DND-41 (cell line): Measurements from ENCODE around the gene HIVEP1.

Experiments used
- EZH2 ChIP-seq: IDR thresholded peaks from 3 replicates; pipeline ENCODE4 v1.6.1; 2012; ENCODE audit warnings: borderline replicate concordance, low read depth, mild to moderate bottlenecking, moderate library complexity, low read length, inconsistent platforms; ENCODE audit not compliant: severe bottlenecking
- TF ChIP-seq, protein P1 (sequence below): IDR thresholded peaks from 2 replicates; pipeline ENCODE4 v1.5.1; 2012; ENCODE audit warnings: borderline replicate concordance, low read length, moderate library complexity, mild to moderate bottlenecking; ENCODE audit not compliant: poor library complexity, severe bottlenecking; ENCODE audit errors: extremely low read depth

DNA sequence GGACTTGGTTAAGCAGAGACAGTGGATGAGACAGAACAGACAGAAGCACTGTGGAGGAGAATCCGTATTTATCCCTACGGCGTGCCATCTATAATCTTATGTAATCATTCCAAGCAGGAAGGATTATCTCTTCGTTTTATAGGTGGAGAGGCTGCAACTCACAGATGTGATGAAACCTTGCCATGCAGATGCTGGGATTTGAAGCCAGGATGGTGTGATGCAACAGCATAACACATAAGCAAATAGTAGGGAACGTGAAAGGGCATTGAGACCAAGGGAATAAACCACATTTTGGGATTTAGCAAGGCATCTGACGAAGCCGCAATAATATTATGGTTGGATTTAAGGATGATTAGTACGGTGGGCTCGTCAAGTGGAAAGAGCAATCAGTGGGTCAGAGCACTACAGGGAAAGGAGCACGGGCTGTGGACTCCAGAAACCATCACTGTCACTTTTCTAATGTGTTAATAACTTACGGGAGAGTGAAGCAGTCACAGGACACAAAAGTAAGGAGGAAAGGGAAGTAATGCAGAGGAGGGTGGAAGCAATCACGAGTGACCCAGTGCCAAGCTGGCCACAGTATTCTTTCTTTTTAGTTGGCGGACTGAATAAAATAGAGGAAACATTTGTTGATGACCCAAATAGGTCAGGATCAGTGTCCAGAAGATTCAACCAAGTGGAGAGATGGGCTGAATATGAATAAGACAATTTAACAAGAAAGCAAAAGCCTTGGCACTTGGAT lies 158.4 kb downstream of the HIVEP1 start:
- TF ChIP-seq, protein P1, sequence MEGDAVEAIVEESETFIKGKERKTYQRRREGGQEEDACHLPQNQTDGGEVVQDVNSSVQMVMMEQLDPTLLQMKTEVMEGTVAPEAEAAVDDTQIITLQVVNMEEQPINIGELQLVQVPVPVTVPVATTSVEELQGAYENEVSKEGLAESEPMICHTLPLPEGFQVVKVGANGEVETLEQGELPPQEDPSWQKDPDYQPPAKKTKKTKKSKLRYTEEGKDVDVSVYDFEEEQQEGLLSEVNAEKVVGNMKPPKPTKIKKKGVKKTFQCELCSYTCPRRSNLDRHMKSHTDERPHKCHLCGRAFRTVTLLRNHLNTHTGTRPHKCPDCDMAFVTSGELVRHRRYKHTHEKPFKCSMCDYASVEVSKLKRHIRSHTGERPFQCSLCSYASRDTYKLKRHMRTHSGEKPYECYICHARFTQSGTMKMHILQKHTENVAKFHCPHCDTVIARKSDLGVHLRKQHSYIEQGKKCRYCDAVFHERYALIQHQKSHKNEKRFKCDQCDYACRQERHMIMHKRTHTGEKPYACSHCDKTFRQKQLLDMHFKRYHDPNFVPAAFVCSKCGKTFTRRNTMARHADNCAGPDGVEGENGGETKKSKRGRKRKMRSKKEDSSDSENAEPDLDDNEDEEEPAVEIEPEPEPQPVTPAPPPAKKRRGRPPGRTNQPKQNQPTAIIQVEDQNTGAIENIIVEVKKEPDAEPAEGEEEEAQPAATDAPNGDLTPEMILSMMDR = no peak
- no peak for TF ChIP-seq EZH2
